DND-41 (cell line): Measurements from ENCODE around the gene TM9SF3.

Experiments
- ATAC-seq: fragments of 200-7000 bp; cut with Tn5 transposase; 3 replicates; pipeline ENCODE4 v1.9.1; 2021; ENCODE audit warnings: low read depth; ENCODE audit not compliant: insufficient read depth
- DNase-seq: peaks from one replicate; pipeline ENCODE4 v3.0.0-alpha.2; 2020
- H2AFZ ChIP-seq: 2 replicates; pipeline ENCODE4 v1.6.0; 2012; ENCODE audit warnings: low read depth, low read length
- H3K27ac ChIP-seq: 2 replicates; pipeline ENCODE4 v1.5.1; 2012; ENCODE audit warnings: low read length, inconsistent platforms
- H3K27me3 ChIP-seq: fragments of 200-600 bp; sonication (generic); 2 replicates; pipeline ENCODE4 v1.6.0; 2012; ENCODE audit warnings: low read length, mild to moderate bottlenecking, inconsistent platforms; ENCODE audit not compliant: insufficient read depth, poor library complexity
- H3K36me3 ChIP-seq: 2 replicates; pipeline ENCODE4 v1.5.1; 2012; ENCODE audit warnings: low read length, inconsistent platforms; ENCODE audit not compliant: insufficient read depth
- H3K4me1 ChIP-seq: 2 replicates; pipeline ENCODE4 v1.5.1; 2012; ENCODE audit warnings: mild to moderate bottlenecking, low read length; ENCODE audit not compliant: insufficient read depth
- H3K4me2 ChIP-seq: 2 replicates; pipeline ENCODE4 v1.6.0; 2012; ENCODE audit warnings: mild to moderate bottlenecking, moderate library complexity, low read length, inconsistent platforms; ENCODE audit not compliant: insufficient read depth
- H3K4me3 ChIP-seq, 2 experiments: fragments of 200-600 bp in 1 of 2; shearing (Covaris generic) in 1 of 2; 2 replicates each; pipeline ENCODE4 v1.5.1; 2012 to 2016; ENCODE audit warnings: inconsistent platforms in 2 of 2, low read length in 2 of 2, mild to moderate bottlenecking in 2 of 2, low read depth in 1 of 2, moderate library complexity in 1 of 2
- H3K79me2 ChIP-seq: 2 replicates; pipeline ENCODE4 v1.6.0; 2012; ENCODE audit warnings: low read length, inconsistent platforms; ENCODE audit not compliant: insufficient read depth
- H3K9ac ChIP-seq: 2 replicates; pipeline ENCODE4 v1.6.0; 2012; ENCODE audit warnings: low read depth, mild to moderate bottlenecking, inconsistent platforms, low read length, moderate library complexity
- H3K9me3 ChIP-seq: 2 replicates; pipeline ENCODE4 v1.5.1; 2012; ENCODE audit warnings: low read length, moderate library complexity, mild to moderate bottlenecking, inconsistent platforms; ENCODE audit not compliant: insufficient read depth, severe bottlenecking
- H4K20me1 ChIP-seq: 2 replicates; pipeline ENCODE4 v1.6.0; 2012; ENCODE audit warnings: low read length; ENCODE audit not compliant: insufficient read depth
- EZH2 ChIP-seq: IDR thresholded peaks from 3 replicates; pipeline ENCODE4 v1.6.1; 2012; ENCODE audit warnings: borderline replicate concordance, low read depth, mild to moderate bottlenecking, moderate library complexity, low read length, inconsistent platforms; ENCODE audit not compliant: severe bottlenecking
- TF ChIP-seq, protein P1 (sequence below): IDR thresholded peaks from 2 replicates; pipeline ENCODE4 v1.5.1; 2012; ENCODE audit warnings: borderline replicate concordance, low read length, moderate library complexity, mild to moderate bottlenecking; ENCODE audit not compliant: poor library complexity, severe bottlenecking; ENCODE audit errors: extremely low read depth

TM9SF3 gene

GRCh38 chr10:96616961-96617360 lies 30.1 kb upstream of the TM9SF3 start:
- Histone ChIP-seq H3K9me3 (no peaks in the 10 kb centered on the region), H3K36me3 (no peaks in the 10 kb centered on the region), H3K9ac (no peak overlapping the region), H3K4me2 (no peak overlapping the region), H2AFZ (no peak overlapping the region), H3K79me2 (no peaks in the 10 kb centered on the region), H3K27me3 (no peaks in the 10 kb centered on the region), H4K20me1 (no peaks in the 10 kb centered on the region), H3K27ac (no peak overlapping the region), H3K4me3 (no peak overlapping the region), H3K4me1 (no peaks in the 10 kb centered on the region)
- TF ChIP-seq, protein P1, sequence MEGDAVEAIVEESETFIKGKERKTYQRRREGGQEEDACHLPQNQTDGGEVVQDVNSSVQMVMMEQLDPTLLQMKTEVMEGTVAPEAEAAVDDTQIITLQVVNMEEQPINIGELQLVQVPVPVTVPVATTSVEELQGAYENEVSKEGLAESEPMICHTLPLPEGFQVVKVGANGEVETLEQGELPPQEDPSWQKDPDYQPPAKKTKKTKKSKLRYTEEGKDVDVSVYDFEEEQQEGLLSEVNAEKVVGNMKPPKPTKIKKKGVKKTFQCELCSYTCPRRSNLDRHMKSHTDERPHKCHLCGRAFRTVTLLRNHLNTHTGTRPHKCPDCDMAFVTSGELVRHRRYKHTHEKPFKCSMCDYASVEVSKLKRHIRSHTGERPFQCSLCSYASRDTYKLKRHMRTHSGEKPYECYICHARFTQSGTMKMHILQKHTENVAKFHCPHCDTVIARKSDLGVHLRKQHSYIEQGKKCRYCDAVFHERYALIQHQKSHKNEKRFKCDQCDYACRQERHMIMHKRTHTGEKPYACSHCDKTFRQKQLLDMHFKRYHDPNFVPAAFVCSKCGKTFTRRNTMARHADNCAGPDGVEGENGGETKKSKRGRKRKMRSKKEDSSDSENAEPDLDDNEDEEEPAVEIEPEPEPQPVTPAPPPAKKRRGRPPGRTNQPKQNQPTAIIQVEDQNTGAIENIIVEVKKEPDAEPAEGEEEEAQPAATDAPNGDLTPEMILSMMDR: no peak
- TF ChIP-seq EZH2: no peak
- ATAC-seq: no peak
- DNase-seq: no peak

DNA sequence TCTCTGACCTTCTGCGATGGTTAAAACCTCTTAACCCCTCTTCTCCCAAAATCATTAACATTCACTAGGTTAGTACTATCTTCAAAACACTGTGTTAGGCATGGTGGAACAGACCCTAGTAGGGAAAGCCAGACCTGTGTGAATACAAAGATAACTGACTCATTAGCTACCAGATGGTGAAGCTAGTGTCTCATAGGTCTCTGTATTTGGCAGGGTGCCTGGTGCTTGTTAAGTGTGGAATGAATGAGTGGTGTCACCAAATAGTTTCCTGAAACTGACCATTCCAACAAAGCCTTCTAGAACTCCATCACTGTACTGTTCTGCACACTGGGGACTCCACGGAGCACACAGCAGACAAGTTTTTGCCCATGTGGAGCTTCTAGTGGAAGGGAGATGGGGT lies 27.7 kb upstream of the TM9SF3 start:
- Histone ChIP-seq H3K27ac (no peak overlapping the region), H3K9ac (no peak overlapping the region), H3K27me3 (no peaks in the 10 kb centered on the region), H4K20me1 (no peaks in the 10 kb centered on the region), H2AFZ (no peak overlapping the region), H3K9me3 (no peaks in the 10 kb centered on the region), H3K79me2 (no peaks in the 10 kb centered on the region), H3K4me1 (no peaks in the 10 kb centered on the region), H3K36me3 (no peaks in the 10 kb centered on the region), H3K4me2 (no peak overlapping the region), H3K4me3 (no peak overlapping the region)
- DNase-seq (no peak), ATAC-seq (no peak)
- TF ChIP-seq, protein P1: no peak
- TF ChIP-seq EZH2: no peak

- no peaks in the 10 kb centered on the region for H3K79me2 ChIP-seq
- TF ChIP-seq, protein P1: no peak
- no peak for TF ChIP-seq EZH2
- no peak for ATAC-seq
- H3K4me1 ChIP-seq: no peaks in the 10 kb centered on the region
- no peak overlapping the region for H2AFZ ChIP-seq
- H3K27me3 ChIP-seq: no peaks in the 10 kb centered on the region
- no peak overlapping the region for H3K9ac ChIP-seq
- H3K27ac ChIP-seq: no peak overlapping the region
- no peak for DNase-seq
- H3K4me2 ChIP-seq: no peak overlapping the region
- H4K20me1 ChIP-seq: no peaks in the 10 kb centered on the region
- no peaks in the 10 kb centered on the region for H3K9me3 ChIP-seq
- H3K4me3 ChIP-seq: no peak overlapping the region
- H3K36me3 ChIP-seq: no peaks in the 10 kb centered on the region
These were observed 26.8 kb upstream of the TM9SF3 start for GRCh38 chr10:96613576-96613975.
